K562 (cell line): ENCODE measurements around the gene USF2. TPM values are rescaled to one million over a fixed set of nuclear protein-coding genes. Genes with fewer than 3 reads are reported as not detected.

Experiments used
- AFF1 ChIP-seq, 2 experiments: fragments of 450-650 bp; IDR thresholded peaks; 2 replicates each; pipeline ENCODE4 v1.6.1; 2018; ENCODE audit warnings: mild to moderate bottlenecking in 2 of 2, low read depth in 1 of 2; ENCODE audit not compliant: partially characterized antibody in 2 of 2
- ATF6 ChIP-seq: sonication (generic); formaldehyde crosslinking; IDR thresholded peaks from 2 replicates; pipeline ENCODE4 v1.4.0; 2020; ENCODE audit warnings: mild to moderate bottlenecking, missing genetic modification reagents
- CBX5 ChIP-seq: IDR thresholded peaks from 2 replicates; pipeline ENCODE4 v1.6.1; 2014; ENCODE audit warnings: low read depth, borderline replicate concordance
- HMGXB4 ChIP-seq: sonication (generic); formaldehyde crosslinking; IDR thresholded peaks from 2 replicates; pipeline ENCODE4 v1.8.1; 2023; ENCODE audit warnings: mild to moderate bottlenecking, missing genetic modification reagents
- JUND ChIP-seq, 2 experiments: IDR thresholded peaks; 2 replicates in 1 of 2; 3 replicates in 1 of 2; pipeline ENCODE4 v1.6.1; 2011; ENCODE audit warnings: borderline replicate concordance in 2 of 2, low read depth in 2 of 2, low read length in 2 of 2, improper control_type of control experiment in 1 of 2, missing biosample characterization in 1 of 2, missing genetic modification characterization in 1 of 2, missing genetic modification reagents in 1 of 2
- KHSRP ChIP-seq: fragments of 450-650 bp; IDR thresholded peaks from 2 replicates; pipeline ENCODE4 v1.6.1; 2017
- MTA1 ChIP-seq: fragments of 450-650 bp; IDR thresholded peaks from 2 replicates; pipeline ENCODE4 v1.6.1; 2017; ENCODE audit warnings: borderline replicate concordance
- NR2C1 ChIP-seq, 2 experiments: fragments of 450-650 bp; IDR thresholded peaks; 2 replicates each; pipeline ENCODE4 v1.6.1; 2017; ENCODE audit warnings: mild to moderate bottlenecking in 2 of 2, antibody characterized with exemption in 1 of 2, inconsistent platforms in 1 of 2, missing compliant biosample characterization in 1 of 2, missing genetic modification characterization in 1 of 2
- PHB ChIP-seq: fragments of 250-450 bp; sonication (Bioruptor Pico); IDR thresholded peaks from 2 replicates; pipeline ENCODE4 v1.5.0; 2021
- SREBF2 ChIP-seq: sonication (generic); formaldehyde crosslinking; IDR thresholded peaks from 2 replicates; pipeline ENCODE4 v1.4.0; 2020; ENCODE audit warnings: mild to moderate bottlenecking, missing genetic modification reagents
- TAF7 ChIP-seq: fragments of 450-650 bp; IDR thresholded peaks from 2 replicates; pipeline ENCODE4 v1.6.1; 2016; ENCODE audit warnings: missing genetic modification characterization, missing compliant biosample characterization
- ZNF24 ChIP-seq: fragments of 450-650 bp; IDR thresholded peaks from 2 replicates; pipeline ENCODE4 v1.6.1; 2016
- ZNF740 ChIP-seq, 3 experiments: fragments of 200-800 bp in 1 of 3; sonication (Bioruptor generic) in 1 of 3; sonication (generic) in 1 of 3; formaldehyde crosslinking in 1 of 3; IDR thresholded peaks; 2 replicates each; pipeline versions ENCODE4 v1.6.1 to v1.8.0; 2016 to 2022; ENCODE audit warnings: mild to moderate bottlenecking in 2 of 3, missing compliant biosample characterization in 2 of 3, missing genetic modification characterization in 2 of 3, missing genetic modification reagents in 1 of 3
- polyA plus RNA-seq, 8 experiments: library from polyadenylated mRNA; depleted of rRNA in 4 of 8; stranded (reverse) in 5 of 8; unstranded in 3 of 8; fragments of >200 nt; fragmentation: Nextera tagmentation in 2 of 8; fragmentation: Illumina TruSeq in 1 of 8; extraction: Ambion mirVana in 2 of 8; extraction: Trizol in 1 of 8; gene quantifications; 2 replicates each; pipeline versions ENCODE4 v1.2.1 to v1.2.3, GENCODE V29; 2011 to 2014; ENCODE audit warnings: inconsistent platforms in 1 of 8, missing spikeins in 1 of 8
- total RNA-seq, 7 experiments: library from RNA; depleted of rRNA in 6 of 7; stranded (reverse); fragments of >200 nt in 6 of 7; fragmentation: Illumina TruSeq in 2 of 7; extraction: Trizol in 2 of 7; gene quantifications; 2 replicates each; pipeline versions ENCODE4 v1.2.1 to v1.2.3, GENCODE V29; 2011 to 2021; ENCODE audit warnings: low replicate concordance in 1 of 7

USF2 gene
- total and polyA plus RNA-seq, 9 of the 15 experiments (the other 6 are each of a cell fraction or from before 2014, with no cell fraction given), result 0.27 to 93.7 (median 58.4) TPM

GRCh38 chr19:35220315-35220921, 48.3 kb upstream of the USF2 start (continued):
- TF ChIP-seq ZNF740 (CRISPR knock-in tag; IDR thresholded peaks at IDR 0.05), result no peak
- no peak for TF ChIP-seq ZNF740 (tag; IDR thresholded peaks at IDR 0.05)
- TF ChIP-seq ZNF24, result peak; percentile 54; the same call in 1 of the 2 replicates
- peak; percentile 65 for TF ChIP-seq JUND (IDR thresholded peaks at IDR 0.05; ENCODE audit: borderline replicate concordance, low read depth, low read length)
- TF ChIP-seq JUND (tag; IDR thresholded peaks at IDR 0.05; ENCODE audit: borderline replicate concordance, low read depth, low read length), result peak; percentile 35; the same call in 1 of the 3 replicates
- no peak for TF ChIP-seq PHB (CRISPR knock-in tag)
- peak; percentile 23; the same call in 1 of the 2 replicates for TF ChIP-seq HMGXB4 (CRISPR knock-in tag)
- TF ChIP-seq NR2C1 (IDR thresholded peaks at IDR 0.05), result no peak
- peak; percentile 61 for TF ChIP-seq NR2C1 (tag; IDR thresholded peaks at IDR 0.05)
- no peak for TF ChIP-seq SREBF2 (CRISPR knock-in tag)
- TF ChIP-seq CBX5, result 0 out of 2 replicates have a peak, but pooled peaks have one; percentile 24
- no peak for TF ChIP-seq ATF6 (CRISPR knock-in tag)
- peak; percentile 80; the same call in 1 of the 2 replicates for TF ChIP-seq MTA1
- no peak for TF ChIP-seq TAF7 (tag)
- TF ChIP-seq AFF1 (IDR thresholded peaks at IDR 0.05; ENCODE audit: low read depth in 1 of 2, partially characterized antibody in 2 of 2), result peak; percentile 74 to 85
- peak; percentile 26; the same call in 1 of the 2 replicates for TF ChIP-seq KHSRP
